Measurements from ENCODE around the gene TCFL5.

TCFL5 gene

DNA sequence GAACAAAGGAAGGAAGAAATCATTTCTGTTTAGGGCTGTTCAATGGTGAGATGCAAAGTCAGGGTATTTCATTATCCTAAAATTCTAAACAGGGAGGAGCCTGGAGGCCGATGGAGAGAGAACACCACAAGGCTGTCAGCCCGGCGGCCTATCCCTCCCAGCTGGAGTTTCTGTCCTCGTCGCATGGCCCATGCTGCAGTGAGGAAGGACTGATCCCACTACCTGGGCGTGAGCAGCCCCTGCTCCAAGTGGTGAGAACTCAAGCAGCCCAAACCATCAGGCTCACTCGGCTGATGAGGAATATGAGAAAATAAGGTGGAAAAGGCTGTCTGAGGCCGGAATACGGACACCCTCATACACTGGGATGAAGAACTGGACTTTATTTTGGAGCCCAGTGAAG, 33.9 kb upstream of the TCFL5 start:
- no peak for DNase-seq

DNA sequence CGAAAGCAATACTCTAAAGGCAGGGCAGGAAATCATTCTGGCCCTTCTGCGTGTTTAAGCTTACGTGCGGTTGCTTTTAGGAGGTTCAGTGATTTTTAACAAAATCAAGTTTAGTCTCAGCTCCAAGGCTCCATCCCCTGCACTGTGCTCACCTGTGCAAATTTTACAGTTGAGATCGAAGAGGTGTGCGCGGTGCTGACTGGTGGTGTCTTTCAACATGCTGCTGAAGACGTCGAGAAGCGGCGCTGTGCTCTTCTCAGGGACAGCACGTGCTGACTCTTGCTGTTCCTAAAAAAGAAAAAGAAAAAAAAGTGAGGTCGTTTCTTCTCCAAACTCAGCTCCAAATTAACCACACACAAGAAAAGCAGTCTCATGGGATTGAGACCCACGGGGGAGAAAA, 32.6 kb upstream of the TCFL5 start:
- DNase-seq, result no peak

DNA sequence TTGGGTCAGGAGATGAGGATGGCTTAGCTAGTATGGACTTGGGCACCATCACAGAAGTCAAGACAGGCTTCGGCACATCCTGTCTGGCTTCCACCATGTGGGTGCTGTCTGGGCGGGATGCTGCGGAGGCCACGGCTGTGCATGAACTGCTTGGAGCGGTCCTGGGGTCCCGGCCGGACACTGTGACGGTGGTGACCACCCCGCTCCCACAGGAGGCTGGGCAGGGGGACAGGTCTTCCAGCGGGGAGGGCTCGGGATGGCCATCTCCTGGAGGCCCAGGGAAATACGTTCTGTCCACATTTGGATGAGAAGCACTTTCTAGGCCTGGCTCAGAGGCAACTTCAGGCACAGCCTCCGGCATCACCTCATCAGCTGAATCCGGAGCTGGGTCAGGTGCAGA, 32.1 kb upstream of the TCFL5 start:
- DNase-seq, result no peak

DNA sequence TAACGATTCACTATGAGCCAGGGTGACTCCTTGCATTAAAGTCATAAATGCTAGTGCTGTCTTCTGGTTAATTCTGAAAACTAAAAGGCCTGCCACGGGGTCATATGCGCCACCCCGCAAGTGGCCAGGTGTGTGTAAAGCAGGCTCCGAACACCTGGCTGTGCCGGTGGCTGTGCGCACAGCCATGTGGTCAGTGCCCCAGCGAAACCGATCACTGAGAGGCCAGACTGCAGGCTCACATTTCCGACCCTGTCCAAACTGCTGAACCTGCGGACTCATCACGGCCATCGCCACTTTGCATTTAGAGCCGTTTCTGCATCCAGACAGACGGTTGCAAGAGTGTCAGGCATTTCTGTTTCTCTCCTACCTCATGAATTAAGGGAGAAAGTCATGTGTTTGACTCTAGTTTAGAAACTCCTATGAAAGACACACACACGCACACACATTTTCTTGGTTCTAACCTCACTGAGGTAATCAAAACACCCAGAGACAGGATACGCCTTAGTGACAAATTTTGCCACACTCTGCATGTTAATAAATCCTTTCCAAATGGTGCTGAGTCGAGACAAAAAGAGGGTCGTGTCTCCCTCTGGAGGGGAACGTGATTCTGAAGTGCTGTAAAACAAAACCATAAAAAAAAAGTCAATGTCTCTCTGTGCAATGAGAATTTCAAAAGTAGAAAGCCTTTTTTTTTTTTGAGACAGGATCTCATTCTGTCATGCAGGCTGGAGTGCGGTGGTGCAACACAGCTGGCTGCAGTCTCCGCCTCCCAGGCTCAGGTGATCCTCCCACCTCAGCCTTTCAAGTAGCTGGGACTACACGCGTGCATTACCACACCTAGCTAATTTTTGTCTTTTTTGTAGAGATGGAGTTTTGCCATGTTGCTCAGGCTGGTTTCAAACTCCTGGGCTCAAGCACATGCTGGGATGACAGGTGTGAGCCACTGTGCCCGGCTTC, 31.0 kb upstream of the TCFL5 start:
- no peak for DNase-seq

DNA sequence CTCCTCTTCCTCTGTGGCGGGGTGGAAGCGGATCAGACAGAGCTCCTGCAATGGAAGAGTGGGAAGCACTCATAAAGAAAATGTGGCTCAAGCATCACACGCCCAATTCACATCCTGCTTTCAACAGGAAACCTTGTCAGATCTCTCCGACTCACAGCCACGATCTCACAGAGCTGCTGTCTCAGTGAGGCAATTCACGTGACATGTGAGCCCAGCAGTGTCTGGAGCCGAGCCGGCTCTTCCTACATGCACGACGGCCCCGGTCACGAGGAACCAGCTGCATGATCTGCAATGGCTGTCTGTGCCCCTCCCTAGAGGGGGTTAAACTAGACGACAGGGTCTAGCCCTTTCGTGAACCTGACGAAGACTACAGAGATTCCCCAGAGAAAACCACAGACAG, 29.5 kb upstream of the TCFL5 start:
- no peak for DNase-seq

DNA sequence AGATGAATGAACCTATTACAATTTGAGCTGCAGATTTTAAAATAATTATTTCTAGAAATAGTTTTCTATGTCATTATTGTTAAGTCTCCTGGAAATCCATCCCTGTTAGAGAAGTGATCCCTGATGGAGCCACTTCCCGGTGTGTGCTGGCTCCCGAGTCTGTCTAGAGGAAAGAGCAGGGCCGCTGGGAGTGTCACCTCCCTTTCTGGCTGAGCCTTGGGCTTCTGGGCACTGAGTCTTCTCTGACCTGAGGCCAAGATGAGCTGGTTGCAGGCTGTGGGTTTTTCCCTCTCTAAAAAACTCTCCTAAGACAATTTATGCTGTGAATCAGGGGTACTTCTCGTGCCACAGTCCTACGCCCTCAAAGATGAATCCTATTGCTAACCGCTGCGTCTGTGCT, 28.8 kb upstream of the TCFL5 start:
- DNase-seq, result no peak

DNA sequence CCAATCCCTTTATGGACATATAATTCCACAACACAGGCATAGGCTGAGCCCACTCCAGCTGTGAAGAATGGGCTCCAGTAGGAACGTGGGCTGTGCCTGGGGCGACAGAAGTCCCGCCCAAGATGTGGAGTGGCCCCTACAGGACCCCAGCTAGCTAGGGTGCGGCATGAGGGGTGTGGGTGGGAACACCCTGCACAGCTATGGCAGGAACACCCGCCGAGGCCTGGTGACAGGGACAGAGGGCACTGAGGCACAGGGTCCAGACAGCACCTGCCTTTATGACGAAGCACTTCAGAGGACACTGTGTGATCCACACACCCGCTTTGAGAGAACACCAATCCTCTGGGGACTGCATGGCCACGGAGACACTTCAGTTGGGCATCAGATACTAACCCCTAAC, 28.2 kb upstream of the TCFL5 start:
- DNase-seq, result no peak

DNA sequence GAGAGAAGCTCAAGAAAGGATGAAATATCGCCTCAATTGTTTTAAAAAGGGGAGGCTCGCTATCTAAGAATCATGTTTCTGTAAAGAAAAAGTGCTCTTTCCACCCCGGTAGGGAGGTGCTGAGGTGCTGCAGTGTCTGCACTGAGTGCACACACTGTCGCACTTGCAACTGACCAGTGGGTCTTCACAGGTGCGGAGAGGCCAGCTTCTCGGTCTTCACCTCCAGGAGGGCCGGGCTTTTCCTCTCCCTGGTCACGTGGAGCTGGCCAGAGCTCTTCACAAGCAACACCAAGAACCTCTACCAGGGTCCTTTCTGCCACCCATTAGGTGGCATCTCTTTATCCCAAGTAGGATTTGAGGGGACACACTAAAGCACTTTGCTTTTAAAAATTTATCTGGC, 27.8 kb upstream of the TCFL5 start:
- no peak for DNase-seq

DNA sequence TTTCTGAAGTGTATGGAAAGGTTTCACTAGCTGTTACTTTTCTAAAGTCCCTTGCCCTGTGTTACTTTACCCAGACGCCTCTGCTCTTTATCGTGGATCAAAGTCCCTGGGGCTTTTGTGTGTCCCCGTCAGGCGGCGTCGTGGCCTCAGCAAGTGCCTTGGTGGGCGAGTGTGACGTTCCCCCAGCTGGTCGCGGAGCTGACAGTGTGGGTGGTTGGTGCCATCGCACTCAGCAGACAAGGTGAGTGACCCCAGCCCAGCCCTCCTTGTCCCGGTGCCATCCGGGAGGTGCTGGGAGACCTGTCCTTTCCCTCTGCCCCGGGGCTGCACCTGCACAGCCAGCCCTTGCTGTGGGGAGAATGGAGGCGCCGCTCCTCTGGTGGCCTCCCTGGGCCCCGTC, 27.3 kb upstream of the TCFL5 start:
- DNase-seq, result no peak

DNA sequence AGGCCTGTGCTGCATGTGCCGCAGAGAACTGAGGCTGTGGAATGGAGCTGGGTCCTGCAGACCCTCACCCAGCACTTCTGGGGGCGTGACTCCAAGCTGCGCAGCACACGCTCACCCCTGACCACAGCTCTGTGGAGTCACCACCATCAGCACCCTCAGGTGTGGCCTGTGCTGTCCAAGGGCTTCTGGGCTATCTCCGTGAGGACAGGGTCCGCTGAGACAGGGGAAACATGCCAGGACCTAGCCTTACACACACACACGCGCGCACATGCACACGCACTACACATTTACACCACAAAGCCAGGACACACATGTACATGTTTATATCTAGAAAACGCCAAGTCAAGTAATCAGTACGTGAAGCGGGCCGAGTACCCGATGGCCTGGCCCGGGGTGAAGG, 26.8 kb upstream of the TCFL5 start:
- no peak for DNase-seq

DNA sequence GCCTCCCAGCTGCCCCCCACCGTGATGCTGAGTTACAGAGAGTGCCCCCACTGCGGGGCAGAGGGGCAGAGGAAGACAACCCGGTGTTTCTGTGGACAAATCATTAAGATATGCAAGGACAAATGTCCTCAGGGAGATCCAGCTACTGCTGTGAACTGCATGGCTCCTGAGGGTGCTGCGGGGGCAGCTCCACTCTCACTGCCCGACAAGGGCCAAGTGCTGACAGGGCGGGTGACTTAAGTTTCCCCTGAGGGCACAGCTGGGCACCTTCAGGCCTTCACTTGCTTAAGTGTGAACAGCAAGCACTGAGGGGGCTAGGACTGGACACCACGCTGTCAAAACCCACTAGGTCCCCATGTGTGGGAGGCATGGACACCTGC, 26.2 kb upstream of the TCFL5 start:
- DNase-seq, result no peak

DNA sequence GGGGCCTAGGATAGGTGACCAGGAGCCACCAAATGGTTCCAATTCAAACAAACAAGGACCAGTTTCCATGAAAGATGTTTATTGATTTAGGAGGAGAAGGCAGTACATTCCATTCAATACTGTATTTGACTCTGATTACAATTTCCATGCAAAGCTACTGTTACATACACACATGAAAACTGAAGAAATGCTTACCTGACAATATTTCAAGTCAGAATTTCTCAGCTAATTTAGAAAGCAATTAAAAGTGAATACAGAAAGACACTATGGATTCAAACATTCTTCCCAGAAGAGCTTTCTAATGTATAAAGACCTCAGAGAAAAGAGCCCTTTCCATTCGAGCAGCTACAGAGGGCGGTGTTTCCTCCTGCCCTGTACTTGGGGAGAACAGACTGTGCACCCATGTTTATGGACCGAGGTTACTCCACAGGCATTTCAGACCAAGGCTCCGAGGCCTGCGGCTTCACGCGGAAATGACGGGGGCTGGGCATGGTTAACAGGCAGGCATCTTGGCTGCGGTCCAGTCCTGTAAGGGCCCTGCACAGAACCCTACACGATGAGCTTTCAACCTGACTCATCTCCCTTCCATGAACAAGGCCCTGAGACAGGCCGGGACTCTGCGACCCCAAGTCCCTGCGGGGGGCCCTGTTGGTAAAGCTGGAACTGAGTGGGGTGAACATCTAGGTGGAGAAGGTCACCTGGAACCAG, 25.7 kb upstream of the TCFL5 start:
- peak; percentile 52 for DNase-seq

DNA sequence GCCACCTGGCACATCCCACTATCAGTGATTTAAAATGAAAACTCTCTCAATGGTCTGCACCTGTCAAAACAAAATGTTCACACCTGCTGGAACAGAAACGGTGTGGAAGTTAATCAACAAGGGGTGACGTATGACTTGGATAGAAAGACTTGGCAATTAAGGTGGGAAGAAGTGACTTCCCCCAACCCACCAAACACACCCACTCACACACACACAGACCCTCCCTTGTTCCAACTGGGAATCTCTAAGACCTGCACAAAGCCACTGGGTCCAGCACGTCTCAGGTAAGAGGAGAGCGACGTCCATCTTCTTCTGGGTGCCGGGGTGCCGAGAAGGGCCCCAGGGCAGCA, 25.1 kb upstream of the TCFL5 start:
- no peak for DNase-seq

DNA sequence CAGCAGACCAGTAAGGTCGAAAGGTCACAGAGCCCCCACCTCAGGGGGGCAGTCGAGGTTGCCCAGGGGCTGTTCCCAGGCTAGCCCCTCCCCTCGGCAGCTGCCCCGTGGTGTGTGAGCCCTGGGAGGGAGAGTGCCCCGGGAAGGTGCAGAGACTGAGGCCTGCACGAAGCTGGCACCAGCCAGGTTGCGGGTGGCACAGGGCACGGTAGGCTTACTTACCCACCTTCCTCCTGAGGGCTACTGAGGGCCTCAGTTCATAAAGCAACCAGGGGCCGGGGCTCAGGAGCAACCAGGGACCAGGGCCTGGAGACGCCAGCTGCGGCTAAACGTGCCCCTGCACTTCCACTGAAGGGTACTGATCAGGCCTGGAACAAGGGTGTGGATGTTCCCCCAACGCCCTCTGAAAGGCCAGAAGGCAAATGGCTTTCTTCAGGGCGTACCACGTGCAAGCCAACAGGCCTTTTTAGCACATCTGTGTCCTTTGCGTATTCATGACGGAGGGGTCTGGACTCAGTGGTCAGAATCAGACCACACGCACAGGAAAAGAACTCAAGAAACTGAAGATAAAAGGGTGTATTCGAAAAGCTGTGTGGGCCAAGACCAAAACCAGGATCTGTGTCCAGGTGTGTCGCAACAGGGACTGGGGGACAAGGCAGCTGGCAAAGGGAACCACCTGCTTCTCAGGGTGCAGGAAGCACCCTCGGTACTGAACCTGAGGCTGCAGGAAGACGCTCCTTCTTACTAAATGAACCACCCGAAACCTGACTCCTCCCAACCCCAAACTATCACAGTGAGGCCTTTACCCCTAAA, 24.5 kb upstream of the TCFL5 start:
- peak; percentile 50 for DNase-seq

DNA sequence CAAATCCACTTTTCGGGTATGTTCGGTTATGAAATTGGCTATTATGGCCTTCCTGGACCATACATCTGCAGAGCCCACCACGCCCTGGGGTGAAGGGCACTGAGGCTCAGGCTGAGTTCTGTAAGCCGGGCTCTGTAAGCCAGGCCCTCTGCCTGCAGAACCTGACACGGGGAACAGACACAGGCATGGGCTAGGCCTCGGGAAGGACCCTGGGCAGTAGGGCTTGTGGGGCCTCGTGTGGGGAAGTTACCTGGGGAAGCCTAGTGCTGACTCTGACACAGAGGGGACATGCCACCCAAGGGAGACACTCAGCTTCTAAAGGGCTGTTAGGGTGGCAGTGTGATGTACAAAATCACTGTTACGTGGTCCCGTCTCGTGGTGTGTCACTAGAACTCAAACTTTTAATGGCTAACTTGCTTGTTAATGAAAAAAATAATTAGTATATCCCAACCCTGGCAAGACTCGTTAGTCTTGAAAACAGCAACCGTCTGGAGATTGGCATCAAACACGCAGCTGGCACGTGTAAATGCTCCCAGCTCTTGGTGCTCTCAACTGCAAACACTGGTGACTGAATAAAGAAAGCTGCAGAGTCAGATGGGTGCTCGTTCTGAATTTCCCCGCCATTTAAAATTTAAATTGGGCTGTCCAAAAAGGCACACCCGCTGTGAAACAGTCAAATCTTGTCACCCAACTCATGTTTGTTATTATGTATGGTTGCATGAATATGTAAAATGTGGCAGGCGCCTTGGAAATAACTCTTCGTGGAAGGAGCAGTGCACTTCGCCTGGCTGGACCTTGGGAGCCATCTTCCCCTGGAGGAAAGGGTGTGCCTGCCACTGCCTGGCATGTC, 23.6 kb upstream of the TCFL5 start:
- no peak for DNase-seq

DNA sequence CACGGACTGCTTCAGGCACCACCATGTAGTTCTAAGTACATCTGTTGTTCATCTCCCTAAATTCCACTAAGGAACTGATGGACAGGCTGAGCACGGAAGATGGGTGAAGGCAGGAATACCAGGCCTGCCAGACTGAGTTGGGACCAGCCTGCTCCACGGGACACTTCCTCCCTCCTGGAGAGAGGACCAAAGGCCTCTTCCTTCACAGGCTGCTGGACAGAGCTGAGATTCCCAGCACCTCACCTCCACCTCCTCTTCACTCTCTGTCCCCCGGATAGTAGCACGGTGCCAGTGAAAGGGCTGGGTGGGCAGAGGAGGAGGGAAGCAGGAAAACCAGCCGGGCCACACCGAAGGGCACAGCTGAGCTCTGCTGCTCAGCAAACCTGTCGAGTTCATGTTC, 22.9 kb upstream of the TCFL5 start:
- DNase-seq, result no peak

DNA sequence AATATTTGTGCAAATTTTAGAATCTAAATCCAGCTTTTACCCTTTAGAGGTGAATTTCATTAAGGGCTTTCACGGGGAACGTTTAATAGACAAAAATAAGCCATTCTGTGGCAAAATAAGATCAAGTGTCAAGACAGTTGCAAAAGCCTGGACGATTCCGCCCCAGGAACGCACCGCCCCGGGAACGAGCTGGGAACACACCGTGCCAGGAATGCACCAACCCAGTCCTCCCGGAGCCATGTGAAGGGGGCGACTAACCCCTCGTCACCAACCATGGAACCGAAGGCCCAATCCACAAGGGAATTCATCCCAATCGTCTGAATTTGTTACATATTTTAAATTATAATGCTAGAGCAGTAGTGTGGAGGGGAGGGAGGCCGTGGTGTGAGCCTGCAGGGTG, 20.8 kb upstream of the TCFL5 start:
- no peak for DNase-seq

DNA sequence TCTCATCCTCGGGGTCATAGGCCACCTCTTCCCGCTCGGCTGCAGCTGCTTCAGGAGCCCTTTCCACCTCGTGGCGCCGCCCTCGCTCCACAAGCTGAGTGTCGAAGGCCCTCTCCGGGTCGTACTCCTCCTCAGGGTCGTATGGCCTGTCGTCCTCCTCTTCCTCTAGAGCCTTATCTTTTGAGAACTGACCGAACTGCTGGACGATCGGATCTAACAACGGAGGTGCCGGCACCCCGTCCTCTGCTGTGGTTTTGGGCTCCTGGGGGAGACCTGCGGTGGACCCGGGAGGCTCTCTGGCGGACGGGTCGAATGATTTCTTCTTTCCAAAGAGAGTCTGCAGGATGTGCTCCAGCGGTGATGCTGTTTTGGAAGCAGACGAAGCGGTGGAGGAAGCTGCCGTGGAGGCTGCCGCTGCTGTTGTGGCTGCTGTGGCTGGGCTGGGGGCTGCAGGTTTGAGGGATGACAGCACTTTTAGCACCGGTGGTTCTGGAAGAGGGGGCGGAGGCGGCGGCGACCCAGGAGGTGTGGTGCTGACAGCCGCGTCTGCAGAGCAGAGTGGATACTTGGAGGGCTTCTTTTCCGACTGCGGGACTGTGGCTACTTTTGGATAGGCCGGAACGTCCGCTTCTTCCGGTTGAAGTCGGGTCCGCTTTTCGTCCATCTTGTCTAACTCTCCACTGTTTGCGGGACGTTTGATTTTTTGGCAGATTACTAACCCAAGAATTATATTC, 20.2 kb upstream of the TCFL5 start:
- no peak for DNase-seq

DNA sequence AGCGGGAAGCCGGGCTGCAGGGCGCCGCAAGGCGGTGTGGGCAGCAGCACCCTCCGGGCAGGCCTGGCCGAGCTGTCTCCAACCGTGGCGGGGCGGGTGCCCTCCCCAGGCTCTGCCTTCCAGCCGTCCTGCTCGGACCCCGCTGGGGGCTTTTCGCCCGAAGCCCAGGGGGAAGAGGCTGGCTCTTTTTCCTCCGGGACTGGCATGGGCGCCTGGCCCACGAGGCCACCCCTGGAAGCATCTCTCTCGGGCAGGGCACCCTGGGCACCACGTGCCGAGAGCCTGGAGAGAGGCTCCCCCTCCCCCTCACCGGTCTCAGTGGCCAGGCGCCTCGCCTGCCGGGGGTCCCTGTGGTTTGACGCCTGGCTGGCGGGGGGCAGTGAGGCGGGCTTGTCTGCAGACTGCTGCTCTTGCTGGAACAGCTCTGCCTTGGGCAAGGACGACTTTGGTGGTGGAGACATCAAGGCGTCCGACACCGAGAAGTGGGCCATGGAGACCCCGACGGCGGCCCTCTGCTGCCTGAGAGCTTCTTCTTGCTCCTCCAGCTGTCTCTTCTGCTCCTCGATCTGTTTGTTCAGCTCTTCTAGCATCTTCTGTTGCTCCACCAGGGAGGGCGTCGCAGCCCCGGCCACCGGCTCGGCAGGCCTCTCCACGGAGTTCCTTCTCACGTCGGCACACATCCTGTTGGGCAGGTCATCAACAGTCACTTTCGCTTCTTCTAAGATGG, 19.5 kb upstream of the TCFL5 start:
- DNase-seq, result no peak

DNA sequence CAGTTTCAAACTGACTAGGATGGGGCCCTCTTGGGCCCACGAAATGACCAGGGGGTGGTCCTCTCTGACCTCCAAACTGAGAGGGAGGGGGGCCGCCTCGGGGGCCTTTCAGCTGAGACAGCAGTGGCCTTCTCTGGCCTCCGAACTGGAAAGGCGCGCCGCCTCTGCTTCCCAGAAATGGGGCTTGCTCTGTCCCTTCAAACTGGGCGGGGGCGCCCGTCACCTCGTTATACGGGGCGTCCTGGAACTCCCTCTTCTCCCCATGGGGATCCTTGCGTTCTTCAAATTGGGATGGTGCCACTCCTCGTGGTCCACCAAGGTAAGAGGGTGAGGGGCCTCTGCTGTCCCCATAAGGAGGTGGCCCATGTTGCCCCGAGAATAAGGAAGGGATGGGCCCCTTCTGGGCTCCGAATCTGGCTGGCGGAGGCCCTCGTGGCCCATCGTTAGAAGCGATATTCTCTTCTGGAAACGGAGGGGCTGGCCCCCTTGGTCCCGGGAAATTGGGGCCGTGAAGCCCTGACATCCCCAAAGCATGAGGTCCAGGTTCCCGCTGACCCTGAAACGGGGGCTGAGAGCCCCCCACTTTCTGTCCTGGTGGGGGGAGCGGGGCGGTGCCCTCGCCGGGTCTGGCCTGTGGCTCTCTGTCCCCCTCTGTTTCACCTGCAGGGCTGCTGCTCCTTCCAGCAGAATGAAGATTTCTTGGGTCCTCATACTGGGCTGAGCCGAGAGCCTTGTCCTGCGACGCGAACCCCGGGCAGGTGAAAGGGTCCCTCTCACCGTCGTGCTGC, 18.7 kb upstream of the TCFL5 start:
- no peak for DNase-seq
